Activated CD8-positive, alpha-beta T cell treated with anti-CD3 and anti-CD28 coated beads for 36 hours (primary cell): ENCODE measurements around the gene ERICH2. TPM values are rescaled to one million over a fixed set of nuclear protein-coding genes. Genes with fewer than 3 reads are reported as not detected.

ENCODE experiments used
- ATAC-seq: fragments of 200-7000 bp; cut with Tn5 transposase; one replicate; pipeline ENCODE4 v1.10.0; 2021; ENCODE audit warnings: mild to moderate bottlenecking, moderate library complexity
- CTCF ChIA-PET: fragments of 350-600 bp; sonication (Branson Sonifier 250); formaldehyde crosslinking; loops from one replicate; lab custom pipeline; 2021; ENCODE audit warnings: antibody characterized with exemption; lab: Charles Lee
- POLR2A ChIA-PET: fragments of 350-600 bp; sonication (Branson Sonifier 250); formaldehyde crosslinking; loops from one replicate; lab custom pipeline; 2021; ENCODE audit warnings: antibody characterized with exemption; lab: Charles Lee
- DNase-seq: peaks from one replicate; pipeline ENCODE4 v3.0.0-alpha.2; 2020
- H3K27ac Mint-ChIP-seq: one replicate; pipeline ENCODE4 v1.8.0; 2021; ENCODE audit warnings: mild to moderate bottlenecking, mixed read lengths
- H3K27me3 Mint-ChIP-seq: one replicate; pipeline ENCODE4 v1.8.0; 2021; ENCODE audit warnings: mixed read lengths
- H3K36me3 Mint-ChIP-seq: one replicate; pipeline ENCODE4 v1.8.0; 2021; ENCODE audit warnings: low read depth, mixed read lengths
- H3K4me1 Mint-ChIP-seq: one replicate; pipeline ENCODE4 v1.8.0; 2021; ENCODE audit warnings: low read depth, mixed read lengths
- H3K4me3 Mint-ChIP-seq: one replicate; pipeline ENCODE4 v1.8.0; 2021; ENCODE audit warnings: mild to moderate bottlenecking, moderate library complexity, mixed read lengths
- H3K9me3 Mint-ChIP-seq: one replicate; pipeline ENCODE4 v1.8.0; 2021; ENCODE audit warnings: mixed read lengths
- CTCF ChIP-seq: fragments of 200-600 bp; IDR thresholded peaks from one replicate; pipeline ENCODE4 v1.8.0; 2022; ENCODE audit warnings: antibody characterized with exemption, mild to moderate bottlenecking
- intact Hi-C: fragments of 100-400 bp; cut with micrococcal nuclease; formaldehyde crosslinking; loops from one replicate; pipeline ENCODE4 v1.10.0; 2022
- total RNA-seq, 2 experiments: library from RNA; stranded (reverse); gene quantifications; one replicate each; pipeline ENCODE4 v1.2.3, GENCODE V29; 2021

ERICH2 gene
- total RNA-seq, 2 experiments from 2014 or later = not detected

- intact Hi-C loops = no loop called here
- no peak for DNase-seq
- H3K36me3 Mint-ChIP-seq = no peaks in the 10 kb centered on the region
- H3K4me3 Mint-ChIP-seq = no peak overlapping the region
- H3K27me3 Mint-ChIP-seq = peaks cover 7% of the 10 kb centered on the region
- no peak for ATAC-seq
- no peaks in the 10 kb centered on the region for H3K4me1 Mint-ChIP-seq
- ChIA-PET POLR2A (no interaction called here), CTCF (interaction anchor here (1.0 to 1.2 kb wide), 2 partner anchors 76 to 94 kb away, joined by 3 read pairs; no protein-coding TSS in a partner anchor)
- H3K27ac Mint-ChIP-seq = no peak overlapping the region
- H3K9me3 Mint-ChIP-seq = no peaks in the 10 kb centered on the region
- no peak for TF ChIP-seq CTCF
Measured at GRCh38 chr2:170739048-170739447, 31.1 kb upstream of the ERICH2 start.

GRCh38 chr2:170739507-170740046 lies 30.6 kb upstream of the ERICH2 start:
- POLR2A ChIA-PET = no interaction called here
- TF ChIP-seq CTCF = no peak

GRCh38 chr2:170740660-170741059 lies 29.5 kb upstream of the ERICH2 start:
- TF ChIP-seq CTCF = no peak
- no peaks in the 10 kb centered on the region for H3K9me3 Mint-ChIP-seq
- ATAC-seq (no peak), DNase-seq (no peak)
- H3K27me3 Mint-ChIP-seq = peaks cover 13% of the 10 kb centered on the region
- intact Hi-C loops = no loop called here
- no peaks in the 10 kb centered on the region for H3K4me1 Mint-ChIP-seq
- H3K36me3 Mint-ChIP-seq = no peaks in the 10 kb centered on the region
- ChIA-PET CTCF (interaction anchor here (0.8 kb wide), 1 partner anchor 331 kb away, joined by 3 read pairs; no protein-coding TSS in a partner anchor), POLR2A (no interaction called here)
- no peak overlapping the region for H3K4me3 Mint-ChIP-seq
- no peak overlapping the region for H3K27ac Mint-ChIP-seq

More at GRCh38 chr2:170739507-170740046, 30.6 kb upstream of the ERICH2 start:
- no peak for DNase-seq
- intact Hi-C loops = no loop called here
- H3K9me3 Mint-ChIP-seq = no peaks in the 10 kb centered on the region
- CTCF ChIA-PET = interaction anchor here (1.0 to 1.2 kb wide), 2 partner anchors 76 to 93 kb away, joined by 3 read pairs; no protein-coding TSS in a partner anchor
- H3K27ac Mint-ChIP-seq = no peak overlapping the region
- H3K27me3 Mint-ChIP-seq = peaks cover 12% of the 10 kb centered on the region
- H3K36me3 Mint-ChIP-seq = no peaks in the 10 kb centered on the region
- H3K4me1 Mint-ChIP-seq = no peaks in the 10 kb centered on the region
- ATAC-seq = no peak
- no peak overlapping the region for H3K4me3 Mint-ChIP-seq

GRCh38 chr2:170742000-170742399 lies 28.2 kb upstream of the ERICH2 start:
- no peak for ATAC-seq
- POLR2A ChIA-PET = no interaction called here
- CTCF ChIA-PET = no interaction called here
- Mint-ChIP-seq H3K9me3 (no peaks in the 10 kb centered on the region), H3K4me1 (no peaks in the 10 kb centered on the region), H3K4me3 (no peak overlapping the region), H3K27me3 (peaks cover 12% of the 10 kb centered on the region), H3K36me3 (no peaks in the 10 kb centered on the region), H3K27ac (no peak overlapping the region)
- DNase-seq = no peak
- TF ChIP-seq CTCF = no peak
- intact Hi-C loops = no loop called here

- Mint-ChIP-seq H3K4me3 (no peak overlapping the region), H3K4me1 (no peaks in the 10 kb centered on the region), H3K9me3 (no peaks in the 10 kb centered on the region), H3K27ac (no peak overlapping the region), H3K27me3 (peaks cover 19% of the 10 kb centered on the region), H3K36me3 (no peaks in the 10 kb centered on the region)
- intact Hi-C loops = no loop called here
- ChIA-PET POLR2A (no interaction called here), CTCF (no interaction called here)
- ATAC-seq = no peak
- no peak for DNase-seq
- no peak for TF ChIP-seq CTCF
Measured at GRCh38 chr2:170742896-170743529, 27.2 kb upstream of the ERICH2 start.
